AG20443 (cell line): ENCODE results near the gene FLNB.
"Not testable (repeated sequence)": the region's sequence is repeated elsewhere in the genome, so short reads cannot be mapped to it uniquely, and the experiment has no call there.

ENCODE experiments used
- DNase-seq: peaks from one replicate; pipeline ENCODE4 v3.0.0; 2012; ENCODE audit warnings: low spot score, mixed read lengths

The FLNB gene

GRCh38 chr3:58180940-58181587 lies 172.8 kb downstream of the FLNB start:
- DNase-seq, result no peak

GRCh38 chr3:58183221-58183620 lies 175.0 kb downstream of the FLNB start:
- no peak for DNase-seq

- no peak for DNase-seq
Observed at GRCh38 chr3:58183891-58184290, 175.7 kb downstream of the FLNB start.

GRCh38 chr3:58184309-58184981 lies 176.2 kb downstream of the FLNB start:
- DNase-seq, result no peak

GRCh38 chr3:58184982-58185360 lies 176.7 kb downstream of the FLNB start:
- DNase-seq, result no peak

- no peak for DNase-seq
Observed at GRCh38 chr3:58188173-58188564, 179.9 kb downstream of the FLNB start.

GRCh38 chr3:58188921-58189451 lies 180.8 kb downstream of the FLNB start:
- DNase-seq, result no peak

- no peak for DNase-seq
Observed at GRCh38 chr3:58189691-58190090, 181.5 kb downstream of the FLNB start.

GRCh38 chr3:58190291-58190690 lies 182.1 kb downstream of the FLNB start:
- no peak for DNase-seq

GRCh38 chr3:58190882-58191281 lies 182.7 kb downstream of the FLNB start:
- no peak for DNase-seq

- no peak for DNase-seq
Observed at GRCh38 chr3:58191361-58191991, 183.3 kb downstream of the FLNB start.

- no peak for DNase-seq
Observed at GRCh38 chr3:58192069-58192468, 183.8 kb downstream of the FLNB start.

- DNase-seq, result no peak
Observed at GRCh38 chr3:58193682-58194407, 185.6 kb downstream of the FLNB start.

GRCh38 chr3:58197588-58197987 lies 189.4 kb downstream of the FLNB start:
- DNase-seq, result no peak

- no peak for DNase-seq
Observed at GRCh38 chr3:58198362-58198761, 190.1 kb downstream of the FLNB start.

GRCh38 chr3:58198804-58199203 lies 190.6 kb downstream of the FLNB start:
- no peak for DNase-seq

- DNase-seq, result no peak
Observed at GRCh38 chr3:58200121-58200709, 192.0 kb downstream of the FLNB start.

- DNase-seq, result no peak
Observed at GRCh38 chr3:58200846-58201355, 192.7 kb downstream of the FLNB start.

GRCh38 chr3:58201451-58201850 lies 193.2 kb downstream of the FLNB start:
- not testable (repeated sequence) for DNase-seq

GRCh38 chr3:58202917-58203360 lies 194.7 kb downstream of the FLNB start:
- DNase-seq, result no peak

GRCh38 chr3:58203541-58203940 lies 195.3 kb downstream of the FLNB start:
- DNase-seq, result no peak

- DNase-seq, result no peak
Observed at GRCh38 chr3:58204720-58205119, 196.5 kb downstream of the FLNB start.
